Thyroid gland (tissue), 4 donors: ENCODE results near the gene KCNE1. TPM values are rescaled to one million over a fixed set of nuclear protein-coding genes. Genes with fewer than 3 reads are reported as not detected.

Experiments
- DNase-seq, 2 donors: peaks; one replicate each; pipeline ENCODE4 v3.0.0-alpha.2; 2019
- H3K27ac ChIP-seq, 3 donors: fragments of 200-600 bp; sonication (generic); 1 replicate in 2 of 3; 2 replicates in 1 of 3; pipeline ENCODE4 v1.5.1; 2016 to 2019; ENCODE audit warnings: mild to moderate bottlenecking in 1 of 3, moderate library complexity in 1 of 3
- H3K27me3 ChIP-seq: fragments of 200-600 bp; sonication (generic); one replicate; pipeline ENCODE4 v1.5.1; 2019
- H3K36me3 ChIP-seq, 2 donors: fragments of 200-600 bp; sonication (generic); one replicate each; pipeline ENCODE4 v1.5.1; 2016 to 2019
- H3K4me1 ChIP-seq, 2 donors: fragments of 200-600 bp; sonication (generic); one replicate each; pipeline ENCODE4 v1.5.1; 2017 to 2019
- H3K4me3 ChIP-seq, 3 donors: fragments of 200-600 bp; sonication (generic); replicated peaks in 1 of 3; 1 replicate in 2 of 3; 2 replicates in 1 of 3; pipeline ENCODE4 v1.5.1; 2016; ENCODE audit warnings: mild to moderate bottlenecking in 1 of 3
- H3K9me3 ChIP-seq: fragments of 200-600 bp; sonication (generic); one replicate; pipeline ENCODE4 v1.5.1; 2017
- POLR2A ChIP-seq, 2 donors: fragments of 450-650 bp; IDR thresholded peaks; one replicate each; pipeline ENCODE4 v1.6.1; 2017; ENCODE audit warnings: antibody characterized with exemption in 2 of 2, mild to moderate bottlenecking in 2 of 2, moderate library complexity in 1 of 2
- WGBS, 2 donors: methylation state at CpG; one replicate each; pipeline ENCODE4 v1.1.5; 2017; 5-methylcytosine and 5-hydroxymethylcytosine counted together
- intact Hi-C: fragments of 100-400 bp; cut with DNase I; formaldehyde crosslinking; loops from one replicate; pipeline ENCODE4 v1.15.1; 2023
- total RNA-seq, 4 donors: library from RNA; depleted of rRNA; stranded (reverse); fragments of >200 nt; gene quantifications; one replicate each; pipeline ENCODE4 v1.2.3, GENCODE V29; 2016
- TF ChIP-seq, protein P1 (sequence below), 6 experiments: fragments of 200-600 bp in 3 of 6; fragments of 450-650 bp in 3 of 6; sonication (generic) in 3 of 6; IDR thresholded peaks; one replicate each; pipeline ENCODE4 v1.5.1; 2016 to 2019; ENCODE audit warnings: antibody characterized with exemption in 6 of 6, mild to moderate bottlenecking in 2 of 6, inconsistent platforms in 1 of 6, moderate library complexity in 1 of 6

Gene KCNE1
- total RNA-seq, 4 donors from 2014 or later = 0.33 to 2.6 (median 1.5) TPM

DNA sequence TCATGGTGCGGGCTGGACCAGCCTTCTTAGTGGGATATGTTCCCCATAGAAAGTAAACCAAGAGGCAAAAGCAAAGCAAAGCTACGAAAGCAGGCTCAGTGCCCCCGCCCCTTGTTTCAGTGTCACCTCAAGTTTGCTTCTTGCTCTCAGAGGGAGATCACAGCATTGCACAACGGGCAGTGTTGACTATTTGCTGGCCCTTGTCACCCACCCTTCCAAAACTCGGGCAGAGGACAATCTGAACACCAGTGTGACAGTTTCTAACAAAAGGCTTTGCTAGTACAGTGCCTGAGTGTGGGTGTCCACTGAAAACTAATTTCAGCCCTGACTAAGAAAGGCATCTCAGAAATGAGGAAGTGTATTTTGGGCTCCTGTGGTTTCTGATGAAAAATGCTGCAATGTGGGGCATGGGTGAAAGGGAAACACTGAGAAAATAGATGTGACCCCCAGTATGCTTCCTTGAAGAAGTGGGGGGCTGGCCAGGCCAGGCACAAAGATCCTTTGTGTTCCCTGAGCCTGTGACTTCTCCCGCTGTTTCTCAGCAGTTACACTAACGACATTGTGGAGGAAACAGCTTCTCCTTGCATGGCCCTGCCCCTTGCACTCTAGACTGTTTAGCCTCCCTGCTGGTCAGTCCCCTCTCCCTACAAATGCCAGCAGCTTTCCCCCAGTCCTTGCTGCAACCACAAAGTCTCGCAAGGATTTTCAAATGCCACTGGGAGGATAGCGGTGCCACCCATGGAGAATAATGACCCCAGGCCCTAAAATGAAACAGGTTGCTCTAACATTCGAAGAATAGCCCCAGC lies 33.3 kb upstream of the KCNE1 start:
- H3K4me3 ChIP-seq = no peak overlapping the region
- peaks cover 8 to 16% of the 10 kb centered on the region in 2 donors for H3K4me1 ChIP-seq
- intact Hi-C loops = no loop called here
- H3K27me3 ChIP-seq = no peaks in the 10 kb centered on the region
- TF ChIP-seq, protein P1, sequence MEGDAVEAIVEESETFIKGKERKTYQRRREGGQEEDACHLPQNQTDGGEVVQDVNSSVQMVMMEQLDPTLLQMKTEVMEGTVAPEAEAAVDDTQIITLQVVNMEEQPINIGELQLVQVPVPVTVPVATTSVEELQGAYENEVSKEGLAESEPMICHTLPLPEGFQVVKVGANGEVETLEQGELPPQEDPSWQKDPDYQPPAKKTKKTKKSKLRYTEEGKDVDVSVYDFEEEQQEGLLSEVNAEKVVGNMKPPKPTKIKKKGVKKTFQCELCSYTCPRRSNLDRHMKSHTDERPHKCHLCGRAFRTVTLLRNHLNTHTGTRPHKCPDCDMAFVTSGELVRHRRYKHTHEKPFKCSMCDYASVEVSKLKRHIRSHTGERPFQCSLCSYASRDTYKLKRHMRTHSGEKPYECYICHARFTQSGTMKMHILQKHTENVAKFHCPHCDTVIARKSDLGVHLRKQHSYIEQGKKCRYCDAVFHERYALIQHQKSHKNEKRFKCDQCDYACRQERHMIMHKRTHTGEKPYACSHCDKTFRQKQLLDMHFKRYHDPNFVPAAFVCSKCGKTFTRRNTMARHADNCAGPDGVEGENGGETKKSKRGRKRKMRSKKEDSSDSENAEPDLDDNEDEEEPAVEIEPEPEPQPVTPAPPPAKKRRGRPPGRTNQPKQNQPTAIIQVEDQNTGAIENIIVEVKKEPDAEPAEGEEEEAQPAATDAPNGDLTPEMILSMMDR (IDR thresholded peaks at IDR 0.05) = no peak
- no peak for TF ChIP-seq POLR2A (IDR thresholded peaks at IDR 0.05)
- H3K27ac ChIP-seq = peak overlapping the region in 2 of 3 donors; percentile 24 to 47
- no peaks in the 10 kb centered on the region for H3K36me3 ChIP-seq
- WGBS, 2 donors = 59 to 69% methylated on average over 10 of the region's 10 CpGs
- H3K9me3 ChIP-seq = no peaks in the 10 kb centered on the region
- DNase-seq = no peak

DNA sequence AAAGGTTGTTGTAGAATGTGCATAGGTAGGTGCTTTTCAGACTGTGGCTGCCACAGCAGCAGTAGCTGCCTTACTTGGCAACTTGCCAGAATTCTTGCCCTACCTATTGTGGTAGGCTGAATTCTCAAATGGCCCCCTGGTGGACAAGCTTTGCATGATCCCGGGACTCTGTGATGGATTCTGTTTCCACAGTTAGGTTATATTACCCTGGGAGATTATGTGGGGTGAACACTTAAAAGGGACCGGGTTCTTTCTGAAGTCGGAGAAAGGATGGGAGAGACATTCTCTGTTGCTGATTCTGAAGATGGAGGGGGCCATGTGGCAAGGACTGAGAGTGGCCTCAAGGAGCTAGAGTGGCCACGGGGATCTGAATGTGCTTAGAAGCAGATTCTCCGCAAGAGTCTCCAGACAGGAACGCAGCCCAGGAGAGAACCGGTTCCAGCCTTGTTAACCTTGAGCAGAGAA lies 32.1 kb upstream of the KCNE1 start:
- no peak for TF ChIP-seq POLR2A (IDR thresholded peaks at IDR 0.05)
- TF ChIP-seq, protein P1 (IDR thresholded peaks at IDR 0.05) = peak; percentile 19 to 71 (median 60)
- 88 to 91% methylated on average over 7 of the region's 7 CpGs for WGBS, 2 donors
- DNase-seq = peak; percentile 82 to 85
- no peaks in the 10 kb centered on the region for H3K9me3 ChIP-seq
- H3K27me3 ChIP-seq = no peaks in the 10 kb centered on the region
- H3K27ac ChIP-seq = no peak overlapping the region
- peaks cover 8 to 21% of the 10 kb centered on the region in 2 donors for H3K4me1 ChIP-seq
- H3K36me3 ChIP-seq = no peaks in the 10 kb centered on the region
- intact Hi-C loops = no loop called here
- no peak overlapping the region for H3K4me3 ChIP-seq

DNA sequence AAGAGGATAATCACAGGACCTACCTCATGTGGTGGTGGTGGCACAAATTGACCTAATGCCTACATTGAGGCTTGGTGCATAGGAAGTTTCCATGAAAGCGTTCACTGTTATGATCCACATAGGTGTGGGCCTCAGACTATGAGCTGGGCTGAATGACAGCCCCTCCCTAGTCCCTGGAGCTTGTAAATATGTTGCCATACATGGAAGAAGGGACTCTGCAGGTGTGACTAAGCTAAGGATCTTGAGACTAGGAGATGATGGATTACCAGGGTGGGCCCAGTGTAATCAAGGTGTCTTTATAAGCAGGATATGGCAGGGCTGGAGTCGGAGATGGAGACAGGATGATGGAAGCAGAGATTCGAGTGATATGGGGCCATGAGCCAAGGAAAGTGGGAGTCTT lies 31.0 kb upstream of the KCNE1 start:
- H3K4me3 ChIP-seq = no peak overlapping the region
- WGBS, 2 donors = 67 to 99% methylated on average over 2 to 3 of the region's 3 CpGs
- H3K9me3 ChIP-seq = no peaks in the 10 kb centered on the region
- TF ChIP-seq POLR2A (IDR thresholded peaks at IDR 0.05) = no peak
- TF ChIP-seq, protein P1 (IDR thresholded peaks at IDR 0.05) = no peak
- H3K36me3 ChIP-seq = no peaks in the 10 kb centered on the region
- intact Hi-C loops = no loop called here
- H3K27me3 ChIP-seq = no peaks in the 10 kb centered on the region
- peaks cover 8 to 21% of the 10 kb centered on the region in 2 donors for H3K4me1 ChIP-seq
- no peak overlapping the region for H3K27ac ChIP-seq
- DNase-seq = no peak

DNA sequence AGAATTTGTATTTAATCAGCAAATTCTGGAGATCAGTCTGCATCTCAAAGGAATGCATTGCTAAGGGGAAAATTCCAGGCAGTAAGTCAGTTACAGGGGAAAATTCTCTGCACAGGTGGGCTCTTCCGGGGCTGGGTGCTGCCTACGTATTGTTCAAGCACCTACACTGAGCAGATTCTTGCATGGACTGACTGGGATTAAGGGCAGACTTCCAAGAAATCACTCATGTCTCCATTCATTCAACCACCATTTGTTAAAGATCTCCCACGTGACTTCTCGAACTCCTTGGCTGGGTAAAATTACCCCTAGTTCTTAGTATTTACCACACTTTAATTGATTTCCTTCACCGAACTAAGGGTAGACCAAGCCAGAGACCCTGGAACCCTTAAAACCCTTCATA lies 28.2 kb upstream of the KCNE1 start:
- 37 to 43% methylated on average over 5 of the region's 5 CpGs for WGBS, 2 donors
- Histone ChIP-seq H3K27me3 (no peaks in the 10 kb centered on the region), H3K36me3 (no peaks in the 10 kb centered on the region), H3K4me3 (no peak overlapping the region), H3K9me3 (no peaks in the 10 kb centered on the region), H3K27ac (no peak overlapping the region), H3K4me1 (peaks cover 4 to 21% of the 10 kb centered on the region in 2 donors)
- DNase-seq = no peak
- intact Hi-C loops = no loop called here
- TF ChIP-seq, protein P1 (IDR thresholded peaks at IDR 0.05) = no peak
- no peak for TF ChIP-seq POLR2A (IDR thresholded peaks at IDR 0.05)

DNA sequence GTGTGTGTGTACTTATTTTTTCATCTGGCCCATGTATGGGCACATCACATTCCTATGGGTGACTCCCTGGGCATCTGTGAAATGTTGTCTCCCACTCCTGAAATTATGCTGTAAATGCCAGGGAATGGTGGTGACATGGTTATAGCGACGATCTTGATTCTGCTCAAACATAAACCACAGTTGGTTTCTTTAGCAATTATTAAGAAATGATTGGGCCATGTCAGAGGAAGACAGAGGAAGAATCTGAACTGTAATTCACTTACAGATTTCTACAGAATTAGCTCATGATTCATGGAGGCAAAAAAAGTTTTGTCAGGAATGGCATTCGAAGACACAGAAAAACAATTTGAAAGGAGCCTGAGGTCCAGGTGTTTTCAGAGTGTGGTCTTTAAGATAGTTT lies 25.8 kb upstream of the KCNE1 start:
- H3K9me3 ChIP-seq = no peaks in the 10 kb centered on the region
- WGBS, 2 donors = 96 to 100% methylated on average over 3 of the region's 3 CpGs
- no peak overlapping the region for H3K27ac ChIP-seq
- H3K4me1 ChIP-seq = peaks cover 0 to 6% of the 10 kb centered on the region in 2 donors
- DNase-seq = no peak
- no peaks in the 10 kb centered on the region for H3K36me3 ChIP-seq
- intact Hi-C loops = no loop called here
- TF ChIP-seq POLR2A (IDR thresholded peaks at IDR 0.05) = no peak
- TF ChIP-seq, protein P1 (IDR thresholded peaks at IDR 0.05) = no peak
- no peaks in the 10 kb centered on the region for H3K27me3 ChIP-seq
- H3K4me3 ChIP-seq = no peak overlapping the region
